ENCODE data around the gene MTFR2.

The MTFR2 gene

GRCh38 chr6:136249811-136250685 lies at the start of gene MTFR2:
MTFR2 (minus strand) TSS chr6:136250311; CDS start chr6:136249099, 1,212 bp downstream.
- peak; percentile 98 for DNase-seq (ENCODE audit: low spot score)

GRCh38 chr6:136294621-136295020 lies 44.5 kb upstream of the MTFR2 start:
- DNase-seq (ENCODE audit: low spot score), result no peak

DNA sequence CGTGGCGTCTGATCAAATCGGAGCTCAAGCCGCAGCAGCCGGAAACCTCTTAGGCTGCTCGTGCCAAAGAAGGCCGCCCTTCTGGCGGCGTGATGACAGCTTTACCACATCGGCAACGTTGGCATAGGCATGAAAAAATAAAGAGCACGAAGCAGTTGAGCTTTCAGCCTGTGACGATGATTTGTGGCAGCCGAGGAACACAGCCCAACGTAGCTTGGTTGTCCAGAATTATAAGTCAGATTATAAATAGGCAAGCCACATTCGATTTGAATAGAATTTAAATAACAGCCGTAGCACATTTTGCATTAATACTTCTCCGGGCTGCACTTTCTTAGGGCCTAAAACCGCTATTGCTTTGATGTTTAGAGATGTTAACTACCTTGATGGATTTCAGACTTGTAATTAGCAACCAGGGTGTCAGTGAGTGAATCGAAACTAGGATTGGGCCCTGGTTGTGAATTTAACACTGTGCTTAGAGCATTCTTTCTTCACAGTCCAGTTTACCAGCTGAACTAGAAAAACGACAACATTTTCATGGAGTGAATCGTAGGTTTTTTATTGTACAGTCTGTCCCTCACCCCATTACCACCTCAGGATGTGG lies 40.4 kb upstream of the MTFR2 start:
- peak; percentile 91 for DNase-seq (ENCODE audit: low spot score)

DNA sequence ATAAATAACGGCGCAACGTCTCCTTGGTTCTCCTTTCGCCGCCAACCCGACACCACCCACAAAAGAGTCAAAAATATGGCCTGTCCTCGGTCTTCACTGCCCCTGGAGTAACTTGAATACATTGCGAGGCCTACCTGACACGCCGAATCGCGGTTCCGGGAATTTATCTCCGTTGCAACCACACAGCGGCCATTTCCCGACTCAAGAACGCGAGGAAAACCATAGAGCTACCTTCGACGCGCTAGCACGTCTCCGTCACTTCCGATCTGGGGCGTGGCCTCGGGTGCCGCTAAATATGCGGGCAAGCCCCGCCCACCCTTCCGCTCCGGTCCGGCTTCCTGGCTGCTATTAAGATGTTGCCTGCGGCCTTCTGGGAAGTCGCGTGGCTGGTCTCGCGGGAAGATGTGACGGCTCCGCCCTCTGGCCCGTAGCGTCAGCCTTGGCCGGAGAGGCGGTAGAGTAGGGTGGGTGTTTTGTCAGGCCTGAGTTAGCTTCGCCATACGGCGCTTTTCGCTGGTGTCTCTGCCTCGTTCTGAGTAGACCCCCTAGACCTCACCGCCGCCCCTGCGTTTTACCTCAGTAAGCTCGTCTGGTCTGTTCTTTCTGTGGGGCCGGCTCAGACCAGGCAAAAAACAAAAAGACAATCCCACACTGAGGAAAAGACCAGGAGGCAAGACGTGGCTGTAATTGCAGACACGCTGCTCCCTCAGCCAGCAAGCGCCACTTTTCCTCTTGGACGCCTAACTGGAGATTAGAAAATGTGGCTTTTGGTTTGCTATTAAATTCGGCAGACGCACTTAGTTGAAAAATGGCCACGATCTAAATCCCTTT lies 39.7 kb upstream of the MTFR2 start, which contains the start of gene BCLAF1:
BCLAF1 (minus strand) TSS at position 268 of the 831 bp plus-strand sequence. CDS start 9,980 bp downstream, outside the sequence.
- peak; percentile 100 for DNase-seq (ENCODE audit: low spot score)

GRCh38 chr6:136289327-136289578 lies 39.1 kb upstream of the MTFR2 start:
- peak; percentile 94 for DNase-seq (ENCODE audit: low spot score)

DNA sequence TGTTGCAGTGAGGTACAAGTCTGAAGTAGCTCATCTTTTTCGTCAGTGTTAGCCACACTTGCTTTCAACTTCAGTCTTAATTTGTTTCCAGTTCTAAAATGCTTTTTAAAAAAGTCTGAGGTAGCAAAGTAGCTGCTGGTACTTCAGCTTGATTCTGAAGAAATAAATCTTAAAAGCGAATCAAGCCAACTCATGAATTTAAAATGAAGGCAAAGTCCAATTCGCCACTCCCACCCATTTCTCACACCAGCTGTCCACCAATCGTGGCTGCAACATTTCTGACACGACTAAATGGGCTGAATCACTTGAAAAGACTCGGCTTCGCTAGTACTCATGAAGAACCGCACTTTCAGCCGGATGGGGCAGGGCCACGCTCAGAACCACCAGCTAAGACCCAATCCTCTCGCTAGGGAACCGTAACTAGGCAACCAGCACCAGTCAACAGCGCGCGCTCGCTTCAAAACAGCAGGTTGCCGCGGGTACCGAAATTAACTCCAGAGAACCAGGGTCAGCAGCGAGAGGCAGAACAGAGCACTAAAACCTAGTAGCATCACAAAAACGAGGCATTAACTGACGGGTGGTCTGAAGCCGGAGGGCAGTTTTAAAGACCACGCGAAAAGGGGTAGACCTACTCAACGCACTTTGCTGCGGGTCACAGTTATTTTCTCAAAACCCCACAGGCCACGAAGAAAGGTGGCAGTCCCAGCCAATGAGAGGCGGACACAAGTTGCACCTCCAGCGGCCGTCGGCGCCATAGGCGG lies 38.6 kb upstream of the MTFR2 start:
- DNase-seq (ENCODE audit: low spot score), result peak; percentile 98

DNA sequence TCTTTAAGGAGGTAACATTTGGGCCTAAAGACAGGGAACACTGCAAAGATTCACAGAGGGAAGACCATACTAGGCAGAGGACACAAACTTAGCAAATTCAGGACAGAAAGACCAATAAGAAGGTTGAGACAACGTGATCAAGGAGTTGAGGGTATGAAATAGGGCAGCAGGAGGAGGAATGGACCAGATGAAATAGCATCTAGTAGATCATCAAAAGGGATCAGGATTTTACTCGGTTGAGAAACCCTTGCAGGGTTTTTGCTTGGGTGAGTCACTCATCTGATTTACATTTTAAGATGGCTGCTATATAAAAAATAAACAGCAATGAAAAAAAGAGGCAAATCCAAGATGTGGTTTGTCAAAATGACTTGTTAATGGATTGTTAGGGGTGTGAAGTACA lies 34.8 kb upstream of the MTFR2 start:
- DNase-seq (ENCODE audit: low spot score), result peak; percentile 37

GRCh38 chr6:136282906-136283305 lies 32.8 kb upstream of the MTFR2 start:
- DNase-seq (ENCODE audit: low spot score), result no peak

DNA sequence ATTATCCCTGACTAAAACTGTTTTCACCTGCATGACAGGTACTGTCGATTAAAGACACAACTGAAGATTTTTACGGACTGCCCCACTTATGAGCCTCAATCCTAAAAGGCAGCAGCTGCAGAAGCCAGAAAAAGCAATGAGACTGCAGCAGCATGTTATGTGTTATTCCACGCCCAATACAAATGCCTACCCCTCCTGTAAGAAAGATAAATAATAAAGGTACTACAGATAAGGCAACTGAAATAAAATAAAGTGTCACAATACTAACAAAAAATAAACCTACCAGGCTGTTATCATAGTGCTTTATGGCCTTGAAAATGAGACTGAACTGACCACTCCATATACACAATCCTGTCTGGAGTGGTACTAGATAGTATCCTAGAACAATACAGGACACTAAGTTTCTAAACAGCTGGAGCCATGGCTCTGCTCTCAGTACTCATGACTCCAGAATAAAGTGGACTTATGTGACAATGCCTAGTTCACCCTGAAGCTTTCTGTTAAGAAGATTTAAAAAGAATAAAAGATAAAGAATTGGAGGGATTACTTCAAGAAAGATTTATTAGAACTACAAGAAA lies 30.0 kb upstream of the MTFR2 start:
- no peak for DNase-seq (ENCODE audit: low spot score)

GRCh38 chr6:136274062-136274461 lies 24.0 kb upstream of the MTFR2 start:
- DNase-seq (ENCODE audit: low spot score), result no peak

DNA sequence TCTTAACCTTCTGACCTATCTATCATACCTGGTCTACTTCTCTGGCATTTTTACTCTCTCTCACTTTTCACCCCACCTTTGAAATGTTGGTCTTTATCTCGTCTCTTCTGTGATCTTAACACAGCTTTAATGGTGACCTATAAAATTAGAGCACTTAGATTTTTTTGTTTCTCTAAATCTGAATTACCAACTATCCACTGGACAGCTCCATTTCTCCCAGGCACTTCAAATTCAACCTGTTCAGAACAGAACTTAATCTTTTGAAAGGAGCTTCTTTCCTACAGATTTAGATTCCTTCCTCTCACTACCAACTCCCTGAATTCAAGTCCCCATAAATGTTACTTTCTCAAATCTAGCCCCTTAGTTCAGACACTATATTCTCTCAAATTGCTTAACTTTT lies 15.0 kb upstream of the MTFR2 start:
- DNase-seq (ENCODE audit: low spot score), result no peak

DNA sequence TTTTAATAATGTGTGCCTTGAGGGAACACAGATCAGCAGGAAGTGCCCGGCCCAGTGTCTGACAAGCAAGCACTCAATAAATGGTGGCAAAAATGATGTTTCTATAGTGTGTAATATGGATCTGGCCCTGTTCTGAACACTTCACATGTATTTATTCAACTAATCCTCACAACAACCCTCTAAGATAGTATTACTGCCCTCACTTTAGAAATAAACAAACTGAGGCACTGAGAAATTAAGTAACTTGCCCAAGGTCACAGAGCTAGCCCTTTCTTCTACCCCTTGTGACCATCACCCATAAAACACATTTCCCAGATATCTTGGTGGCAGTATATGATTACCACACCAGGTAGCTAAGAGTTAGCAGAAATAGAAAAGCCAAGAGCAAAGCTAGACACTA lies 12.8 kb upstream of the MTFR2 start:
- DNase-seq (ENCODE audit: low spot score), result no peak

GRCh38 chr6:136254851-136255466 lies 4.8 kb upstream of the MTFR2 start:
- DNase-seq (ENCODE audit: low spot score), result no peak

GRCh38 chr6:136253734-136254133 lies 3.6 kb upstream of the MTFR2 start:
- no peak for DNase-seq (ENCODE audit: low spot score)

DNA sequence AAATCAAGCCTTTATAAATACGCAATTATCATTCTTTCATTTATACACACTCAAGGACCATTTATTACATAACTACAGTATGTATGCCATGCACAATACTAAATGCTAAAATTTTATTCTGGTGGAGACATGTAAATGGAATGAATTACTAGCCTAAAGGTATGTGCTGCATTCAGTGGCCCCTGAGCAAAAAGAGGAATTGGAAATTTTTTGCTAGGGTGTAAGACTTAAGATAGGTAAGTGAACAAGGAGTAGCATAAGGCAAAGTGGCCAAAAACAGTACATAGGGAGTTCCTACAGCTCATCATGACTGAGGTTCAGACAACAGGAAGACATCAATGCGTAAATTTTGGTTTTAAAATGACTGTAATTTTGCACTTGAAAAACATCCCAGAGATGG lies 2.3 kb upstream of the MTFR2 start:
- DNase-seq (ENCODE audit: low spot score), result no peak

GRCh38 chr6:136251394-136251793 lies 1.3 kb upstream of the MTFR2 start:
- DNase-seq (ENCODE audit: low spot score), result no peak

GRCh38 chr6:136250686-136251008 lies 536 bp upstream of the MTFR2 start:
- no peak for DNase-seq (ENCODE audit: low spot score)

DNA sequence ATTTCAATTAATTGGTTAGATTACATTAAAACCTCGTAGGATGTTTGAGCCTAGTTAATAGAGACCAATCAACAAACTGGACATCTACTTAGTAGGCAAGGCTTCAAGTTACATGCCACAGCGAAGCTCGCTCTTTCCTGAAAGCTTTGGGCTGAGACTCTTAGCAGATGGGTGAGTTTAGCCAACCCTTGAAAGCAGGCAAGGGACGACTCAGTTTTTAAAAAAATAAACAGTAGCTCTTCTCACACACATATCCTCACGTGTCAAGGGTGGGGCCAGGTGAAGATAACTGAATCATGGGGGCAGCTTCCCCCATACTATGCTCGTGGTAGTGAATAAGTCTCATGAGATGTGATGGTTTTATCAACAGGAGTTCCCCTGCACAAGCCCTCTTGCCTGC lies 775 bp downstream of the MTFR2 start:
- DNase-seq (ENCODE audit: low spot score), result no peak

DNA sequence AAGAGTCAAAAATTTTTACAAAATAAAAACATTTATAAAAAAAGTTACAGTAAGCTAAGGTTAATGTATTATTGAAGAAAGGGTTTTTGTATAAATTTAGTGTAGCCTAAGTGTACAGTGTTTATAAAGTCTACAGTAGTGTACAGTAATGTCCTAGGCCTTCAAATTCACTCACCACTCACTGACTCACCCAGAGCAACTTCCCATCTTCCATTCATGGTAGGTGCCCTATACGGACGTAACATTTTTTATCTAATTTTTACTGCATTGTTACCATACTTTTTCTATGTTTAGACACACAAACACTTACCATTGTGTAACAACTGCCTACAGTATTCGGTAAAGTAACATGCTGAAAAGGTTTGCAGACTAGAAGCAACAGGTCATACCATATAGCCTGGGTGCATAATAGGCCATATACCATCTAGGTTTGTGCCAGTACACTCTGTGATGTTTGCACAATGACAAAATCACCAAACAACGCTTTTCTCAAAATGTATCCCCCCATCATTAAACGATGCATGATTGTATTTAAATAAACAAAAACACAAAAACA lies 6.0 kb downstream of the MTFR2 start:
- no peak for DNase-seq (ENCODE audit: low spot score)

DNA sequence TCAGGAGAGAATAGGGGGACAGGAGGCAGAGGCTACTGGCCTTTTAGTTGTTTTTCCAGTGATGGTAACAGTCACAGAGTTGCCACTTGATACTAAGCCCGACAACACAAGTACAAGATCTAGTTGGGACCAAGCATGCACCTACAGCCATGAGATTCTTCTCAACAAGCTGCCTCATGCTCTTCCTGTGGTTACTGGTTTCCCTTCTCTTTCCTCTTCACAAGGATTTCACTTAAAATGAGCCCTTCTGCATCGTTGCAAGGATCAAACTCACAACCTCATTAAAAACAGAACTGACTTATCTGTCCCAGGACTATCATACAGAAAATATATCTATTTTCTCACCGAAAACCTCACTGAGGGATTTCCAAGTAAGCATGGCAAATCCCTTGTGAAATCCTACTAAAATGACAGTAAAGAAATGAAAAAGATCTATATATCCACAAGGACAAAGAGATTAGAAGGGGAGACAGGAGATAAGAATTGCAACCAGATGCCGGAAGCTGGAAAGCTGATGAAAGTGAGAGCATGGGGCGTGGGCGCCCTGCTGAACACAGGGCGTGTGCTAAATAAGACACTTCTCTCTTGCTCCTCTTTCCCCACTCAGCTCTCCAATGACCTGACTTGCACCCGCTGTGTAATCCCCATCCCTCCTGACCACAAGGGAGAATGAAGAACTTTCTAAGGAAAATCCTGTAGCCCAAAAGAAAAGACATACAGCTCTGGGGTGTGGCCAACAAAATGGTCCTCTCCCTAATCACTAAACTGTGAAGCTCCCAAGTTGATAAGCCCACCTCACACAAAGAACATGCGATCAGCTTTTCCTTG lies 13.4 kb downstream of the MTFR2 start:
- no peak for DNase-seq (ENCODE audit: low spot score)
